Measurements from ENCODE around the gene WDR62. TPM values are rescaled to one million over a fixed set of nuclear protein-coding genes. Genes with fewer than 3 reads are reported as not detected.

The WDR62 gene
- polyA plus RNA-seq, 1 experiment, result 1.2 TPM

DNA sequence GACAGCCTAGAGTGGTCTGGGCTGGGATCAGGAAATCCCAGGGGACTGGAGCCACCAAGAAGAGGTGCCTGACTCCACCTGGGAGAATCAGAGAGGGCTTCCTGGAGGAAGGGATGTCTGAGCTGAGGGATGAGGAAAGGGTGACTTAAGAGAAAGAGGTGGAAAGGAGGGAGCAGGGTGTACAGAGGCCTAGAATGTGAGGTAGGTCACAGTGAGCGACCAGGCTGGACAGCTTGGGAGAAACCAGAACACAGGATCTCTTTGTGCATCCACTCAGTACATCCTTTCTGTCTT, 61.6 kb downstream of the WDR62 start:
- CTCF ChIA-PET, result interaction anchor here (0.8 to 2.8 kb wide), 2 partner anchors 54 to 117 kb away, joined by 4 to 6 read pairs; no protein-coding TSS in a partner anchor
- H3K27ac ChIP-seq (ENCODE audit: low read depth, low read length), result no peak overlapping the region
- H3K27me3 ChIP-seq (ENCODE audit: control insufficient read depth, insufficient read depth, low read length), result no peaks in the 10 kb centered on the region
- no peaks in the 10 kb centered on the region; the same call in 1 of the 2 replicates for H3K9me3 ChIP-seq (ENCODE audit: control insufficient read depth, insufficient read depth, low read length)
- peak overlapping the region; percentile 81 for H3K4me3 ChIP-seq (ENCODE audit: low read depth, low read length)
- TF ChIP-seq, protein P1, sequence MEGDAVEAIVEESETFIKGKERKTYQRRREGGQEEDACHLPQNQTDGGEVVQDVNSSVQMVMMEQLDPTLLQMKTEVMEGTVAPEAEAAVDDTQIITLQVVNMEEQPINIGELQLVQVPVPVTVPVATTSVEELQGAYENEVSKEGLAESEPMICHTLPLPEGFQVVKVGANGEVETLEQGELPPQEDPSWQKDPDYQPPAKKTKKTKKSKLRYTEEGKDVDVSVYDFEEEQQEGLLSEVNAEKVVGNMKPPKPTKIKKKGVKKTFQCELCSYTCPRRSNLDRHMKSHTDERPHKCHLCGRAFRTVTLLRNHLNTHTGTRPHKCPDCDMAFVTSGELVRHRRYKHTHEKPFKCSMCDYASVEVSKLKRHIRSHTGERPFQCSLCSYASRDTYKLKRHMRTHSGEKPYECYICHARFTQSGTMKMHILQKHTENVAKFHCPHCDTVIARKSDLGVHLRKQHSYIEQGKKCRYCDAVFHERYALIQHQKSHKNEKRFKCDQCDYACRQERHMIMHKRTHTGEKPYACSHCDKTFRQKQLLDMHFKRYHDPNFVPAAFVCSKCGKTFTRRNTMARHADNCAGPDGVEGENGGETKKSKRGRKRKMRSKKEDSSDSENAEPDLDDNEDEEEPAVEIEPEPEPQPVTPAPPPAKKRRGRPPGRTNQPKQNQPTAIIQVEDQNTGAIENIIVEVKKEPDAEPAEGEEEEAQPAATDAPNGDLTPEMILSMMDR (IDR thresholded peaks at IDR 0.05; ENCODE audit: low read depth, low read length), result no peak
- POLR2A ChIA-PET, result no interaction called here
- DNase-seq (ENCODE audit: low read depth, low spot score), result no peak

DNA sequence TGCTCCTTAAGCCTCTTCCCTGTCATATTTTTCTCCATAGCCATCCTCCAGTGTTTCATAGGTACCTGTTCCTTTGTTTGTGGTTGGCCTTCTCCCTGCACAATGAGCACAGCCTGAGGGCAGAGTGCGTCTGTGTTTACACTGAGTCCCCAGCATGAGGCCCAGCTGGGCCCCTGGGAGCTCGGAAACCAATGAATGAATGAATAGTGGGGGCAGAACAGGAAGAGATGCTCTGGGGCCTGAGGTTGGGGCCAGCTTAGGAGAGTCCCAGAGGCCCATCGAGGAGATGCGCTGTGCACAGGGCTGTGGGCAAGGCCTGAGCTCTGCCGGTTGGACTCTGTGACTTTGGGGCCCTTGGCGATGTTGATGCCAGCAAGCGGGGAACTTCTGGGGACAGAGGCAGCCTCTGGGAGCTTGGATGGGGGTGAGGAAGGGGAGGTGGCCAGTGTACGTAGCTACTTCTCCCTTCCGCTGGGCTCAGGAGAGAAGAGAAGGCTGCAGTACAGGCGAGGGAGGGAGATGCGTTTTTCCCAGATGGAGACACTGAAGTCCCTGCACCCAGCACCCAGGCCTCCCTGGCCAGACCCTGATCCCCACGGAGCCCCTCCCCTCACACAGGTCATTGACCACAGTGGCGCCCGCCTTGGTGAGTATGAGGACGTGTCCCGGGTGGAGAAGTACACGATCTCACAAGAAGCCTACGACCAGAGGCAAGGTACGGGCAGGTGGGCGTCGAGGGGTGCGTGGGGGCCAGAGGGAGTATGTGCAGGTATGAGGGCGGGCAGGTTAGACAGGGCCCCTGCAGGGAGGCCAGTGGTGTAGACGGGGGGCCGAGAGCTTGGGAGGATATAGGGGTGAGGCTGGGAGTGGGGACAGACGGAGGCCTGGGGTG, 65.6 kb downstream of the WDR62 start:
- Histone ChIP-seq H3K27ac (ENCODE audit: low read depth, low read length) (no peak overlapping the region), H3K9me3 (ENCODE audit: control insufficient read depth, insufficient read depth, low read length) (no peaks in the 10 kb centered on the region), H3K27me3 (ENCODE audit: control insufficient read depth, insufficient read depth, low read length) (no peaks in the 10 kb centered on the region), H3K4me3 (ENCODE audit: low read depth, low read length) (no peak overlapping the region)
- TF ChIP-seq, protein P1 (IDR thresholded peaks at IDR 0.05; ENCODE audit: low read depth, low read length), result no peak
- no peak for DNase-seq (ENCODE audit: low read depth, low spot score)
- ChIA-PET CTCF (no interaction called here), POLR2A (interaction anchor here (0.5 kb wide), 1 partner anchor 12 kb away, joined by 4 read pairs; no protein-coding TSS in a partner anchor)

DNA sequence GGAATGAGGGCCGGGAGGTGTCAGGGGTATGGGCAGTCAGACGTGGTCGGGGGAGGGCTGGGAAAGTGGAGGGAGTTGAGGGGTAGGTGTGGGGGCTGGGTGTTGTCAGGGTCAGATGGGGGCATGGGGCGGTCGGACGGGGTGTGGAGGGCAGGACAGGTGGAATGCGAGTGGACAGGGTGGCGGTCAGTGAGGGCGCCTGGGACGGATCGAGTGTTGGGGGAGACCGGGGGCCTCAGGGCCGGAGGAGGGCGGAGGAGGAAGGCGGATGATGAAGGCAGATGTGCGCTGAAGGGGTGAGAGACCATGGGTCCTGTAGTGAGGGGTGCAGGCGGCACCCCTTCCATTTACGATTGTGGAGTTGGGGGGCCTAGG, 66.3 kb downstream of the WDR62 start:
- H3K27ac ChIP-seq (ENCODE audit: low read depth, low read length), result no peak overlapping the region
- DNase-seq (ENCODE audit: low read depth, low spot score), result no peak
- no peaks in the 10 kb centered on the region for H3K27me3 ChIP-seq (ENCODE audit: control insufficient read depth, insufficient read depth, low read length)
- CTCF ChIA-PET, result no interaction called here
- POLR2A ChIA-PET, result no interaction called here
- H3K4me3 ChIP-seq (ENCODE audit: low read depth, low read length), result no peak overlapping the region
- TF ChIP-seq, protein P1 (IDR thresholded peaks at IDR 0.05; ENCODE audit: low read depth, low read length), result no peak
- no peaks in the 10 kb centered on the region for H3K9me3 ChIP-seq (ENCODE audit: control insufficient read depth, insufficient read depth, low read length)

DNA sequence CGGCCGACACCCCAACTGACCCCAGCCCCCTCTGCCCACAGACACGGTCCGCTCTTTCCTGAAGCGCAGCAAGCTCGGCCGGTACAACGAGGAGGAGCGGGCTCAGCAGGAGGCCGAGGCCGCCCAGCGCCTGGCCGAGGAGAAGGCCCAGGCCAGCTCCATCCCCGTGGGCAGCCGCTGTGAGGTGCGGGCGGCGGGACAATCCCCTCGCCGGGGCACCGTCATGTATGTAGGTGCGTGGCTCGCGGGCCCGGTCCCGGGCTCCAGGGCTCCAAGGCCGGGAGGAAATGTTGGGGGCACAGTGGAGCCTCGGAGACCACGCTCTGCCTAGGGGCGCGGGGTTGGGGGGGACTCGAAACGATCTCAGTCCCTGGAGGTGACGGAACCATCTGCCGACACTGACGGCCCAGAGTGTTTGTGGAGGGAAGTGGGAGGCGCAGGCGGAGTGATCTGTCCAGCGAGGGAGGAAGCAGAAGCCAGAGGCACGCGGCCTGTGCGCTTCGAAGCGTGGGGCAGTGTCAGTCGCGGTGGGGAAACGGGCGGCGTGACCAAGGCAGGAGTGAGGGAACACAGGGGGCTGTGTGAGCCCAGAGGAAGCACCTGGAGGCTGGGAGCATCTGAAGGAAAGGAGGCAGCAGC, 66.9 kb downstream of the WDR62 start:
- ChIA-PET POLR2A (no interaction called here), CTCF (no interaction called here)
- H3K27ac ChIP-seq (ENCODE audit: low read depth, low read length), result no peak overlapping the region
- H3K27me3 ChIP-seq (ENCODE audit: control insufficient read depth, insufficient read depth, low read length), result no peaks in the 10 kb centered on the region
- H3K4me3 ChIP-seq (ENCODE audit: low read depth, low read length), result no peak overlapping the region
- TF ChIP-seq, protein P1 (IDR thresholded peaks at IDR 0.05; ENCODE audit: low read depth, low read length), result no peak
- DNase-seq (ENCODE audit: low read depth, low spot score), result no peak
- no peaks in the 10 kb centered on the region for H3K9me3 ChIP-seq (ENCODE audit: control insufficient read depth, insufficient read depth, low read length)

DNA sequence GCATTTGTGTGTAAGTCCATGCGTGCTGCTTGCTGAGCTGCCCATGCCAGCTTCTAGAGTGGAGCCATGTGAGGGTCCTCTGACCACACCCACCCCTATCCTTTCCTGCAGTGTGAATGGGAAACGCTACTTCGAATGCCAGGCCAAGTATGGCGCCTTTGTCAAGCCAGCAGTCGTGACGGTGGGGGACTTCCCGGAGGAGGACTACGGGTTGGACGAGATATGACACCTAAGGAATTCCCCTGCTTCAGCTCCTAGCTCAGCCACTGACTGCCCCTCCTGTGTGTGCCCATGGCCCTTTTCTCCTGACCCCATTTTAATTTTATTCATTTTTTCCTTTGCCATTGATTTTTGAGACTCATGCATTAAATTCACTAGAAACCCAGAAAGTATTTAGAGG, 70.9 kb downstream of the WDR62 start:
- POLR2A ChIA-PET, result interaction anchor here (0.6 kb wide), 1 partner anchor 115 kb away, joined by 3 read pairs; no protein-coding TSS in a partner anchor
- TF ChIP-seq, protein P1 (IDR thresholded peaks at IDR 0.05; ENCODE audit: low read depth, low read length), result no peak
- H3K4me3 ChIP-seq (ENCODE audit: low read depth, low read length), result no peak overlapping the region
- H3K27me3 ChIP-seq (ENCODE audit: control insufficient read depth, insufficient read depth, low read length), result no peaks in the 10 kb centered on the region
- no peaks in the 10 kb centered on the region for H3K9me3 ChIP-seq (ENCODE audit: control insufficient read depth, insufficient read depth, low read length)
- DNase-seq (ENCODE audit: low read depth, low spot score), result no peak
- H3K27ac ChIP-seq (ENCODE audit: low read depth, low read length), result no peak overlapping the region
- CTCF ChIA-PET, result interaction anchor here (0.6 kb wide), 1 partner anchor 52 kb away, joined by 5 read pairs; no protein-coding TSS in a partner anchor

All from AG04450 (cell line).